IMR-90 (cell line): Measurements from ENCODE around the gene EXOC6B. TPM values are rescaled to one million over a fixed set of nuclear protein-coding genes. Genes with fewer than 3 reads are reported as not detected.

Source experiments
- ATAC-seq: fragments of 200-7000 bp; cut with Tn5 transposase; 2 replicates; pipeline ENCODE4 v1.9.1; 2020; ENCODE audit warnings: low read depth, mild to moderate bottlenecking, moderate library complexity
- BruUV-seq: library from RNA; stranded (reverse); fragments of 400-500 nt; replicated peaks from 2 replicates; lab custom pipeline; 2021; lab: Mats Ljungman, UMichigan
- CTCF ChIA-PET: fragments of 300-600 bp; formaldehyde crosslinking; extraction: SDS; loops from one replicate; lab custom pipeline; 2021; ENCODE audit warnings: antibody characterized with exemption; lab: Yijun Ruan, JAX
- POLR2A ChIA-PET: fragments of 300-600 bp; sonication (Branson Sonifier 250); formaldehyde crosslinking; loops from one replicate; lab custom pipeline; 2022; ENCODE audit warnings: antibody characterized with exemption; ENCODE audit not compliant: unreplicated experiment; lab: Charles Lee
- DNase-seq: peaks from one replicate; pipeline ENCODE4 v3.0.0; 2013
- H2AFZ ChIP-seq: replicated peaks from 2 replicates; pipeline ENCODE3; 2013; ENCODE audit warnings: low read length, mild to moderate bottlenecking; ENCODE audit not compliant: poor library complexity
- H2AK5ac ChIP-seq: 2 replicates; pipeline ENCODE4 v1.6.1; 2013; ENCODE audit warnings: low read depth, low read length, inconsistent platforms
- H2AK9ac ChIP-seq: replicated peaks from 2 replicates; pipeline ENCODE3; 2013; ENCODE audit warnings: mild to moderate bottlenecking, low read depth, low read length, moderate library complexity; ENCODE audit not compliant: poor library complexity
- H2BK120ac ChIP-seq: 2 replicates; pipeline ENCODE4 v1.6.1; 2013; ENCODE audit warnings: low read depth, low read length, inconsistent platforms
- H2BK15ac ChIP-seq: 3 replicates; pipeline ENCODE4 v1.6.1; 2013; ENCODE audit warnings: low read depth, low read length, inconsistent platforms
- H2BK20ac ChIP-seq: 2 replicates; pipeline ENCODE4 v1.6.1; 2013; ENCODE audit warnings: low read depth, mild to moderate bottlenecking, inconsistent platforms, low read length, moderate library complexity
- H2BK5ac ChIP-seq: 2 replicates; pipeline ENCODE4 v1.6.1; 2013; ENCODE audit warnings: mild to moderate bottlenecking, low read depth, low read length, inconsistent platforms; ENCODE audit not compliant: poor library complexity, severe bottlenecking
- H3K14ac ChIP-seq: replicated peaks from 2 replicates; pipeline ENCODE4 v1.6.1; 2013; ENCODE audit warnings: low read depth, low read length, inconsistent platforms
- H3K18ac ChIP-seq: 2 replicates; pipeline ENCODE4 v1.6.1; 2013; ENCODE audit warnings: low read depth, low read length, control low read depth
- H3K23ac ChIP-seq: 2 replicates; pipeline ENCODE4 v1.6.1; 2013; ENCODE audit warnings: low read depth, low read length, inconsistent platforms
- H3K27ac ChIP-seq: 2 replicates; pipeline ENCODE4 v1.5.1; 2013; ENCODE audit warnings: mild to moderate bottlenecking, control low read depth, low read length; ENCODE audit not compliant: insufficient read depth
- H3K27me3 ChIP-seq: 2 replicates; pipeline ENCODE4 v1.6.1; 2013; ENCODE audit warnings: low read length; ENCODE audit not compliant: control insufficient read depth, insufficient read depth
- H3K36me3 ChIP-seq: 2 replicates; pipeline ENCODE4 v1.6.1; 2013; ENCODE audit warnings: low read length, mixed read lengths; ENCODE audit not compliant: control insufficient read depth, insufficient read depth
- H3K4ac ChIP-seq: 2 replicates; pipeline ENCODE4 v1.6.1; 2013; ENCODE audit warnings: low read depth, low read length, inconsistent platforms
- H3K4me1 ChIP-seq: 2 replicates; pipeline ENCODE4 v1.6.1; 2013; ENCODE audit warnings: low read length, mixed read lengths; ENCODE audit not compliant: control insufficient read depth, insufficient read depth
- H3K4me2 ChIP-seq: 2 replicates; pipeline ENCODE4 v1.6.1; 2013; ENCODE audit warnings: low read depth, mild to moderate bottlenecking, control low read depth, low read length, moderate library complexity
- H3K4me3 ChIP-seq: 2 replicates; pipeline ENCODE4 v1.5.1; 2013; ENCODE audit warnings: low read depth, mild to moderate bottlenecking, control low read depth, low read length, moderate library complexity; ENCODE audit not compliant: insufficient read depth
- H3K56ac ChIP-seq: 2 replicates; pipeline ENCODE4 v1.6.1; 2013; ENCODE audit warnings: low read length, inconsistent platforms; ENCODE audit not compliant: insufficient read depth; ENCODE audit errors: extremely low read depth
- H3K79me1 ChIP-seq, 2 experiments: 2 replicates each; pipeline ENCODE4 v1.6.1; 2013; ENCODE audit warnings: low read length in 2 of 2, inconsistent platforms in 1 of 2, low read depth in 1 of 2
- H3K9ac ChIP-seq: 2 replicates; pipeline ENCODE4 v1.6.1; 2013; ENCODE audit warnings: low read depth, low read length, control low read depth
- H3K9me1 ChIP-seq: 2 replicates; pipeline ENCODE4 v1.6.1; 2013; ENCODE audit warnings: low read length, inconsistent platforms; ENCODE audit not compliant: insufficient read depth
- H3K9me3 ChIP-seq: 2 replicates; pipeline ENCODE4 v1.6.1; 2013; ENCODE audit warnings: low read length; ENCODE audit not compliant: control insufficient read depth, insufficient read depth
- H4K20me1 ChIP-seq: 2 replicates; pipeline ENCODE4 v1.6.1; 2013; ENCODE audit warnings: low read length, inconsistent platforms; ENCODE audit not compliant: insufficient read depth
- H4K5ac ChIP-seq: 2 replicates; pipeline ENCODE4 v1.6.1; 2013; ENCODE audit warnings: mild to moderate bottlenecking, low read depth, low read length, control low read depth
- H4K8ac ChIP-seq, 2 experiments: 2 replicates each; pipeline ENCODE4 v1.6.1; 2013; ENCODE audit warnings: low read depth in 2 of 2, low read length in 2 of 2, control low read depth in 1 of 2, inconsistent platforms in 1 of 2
- H4K91ac ChIP-seq: 2 replicates; pipeline ENCODE4 v1.6.1; 2013; ENCODE audit warnings: low read depth, low read length, inconsistent platforms; ENCODE audit not compliant: insufficient read depth
- BHLHE40 ChIP-seq: fragments of 150-350 bp; IDR thresholded peaks from 2 replicates; pipeline ENCODE4 v1.6.1; 2016; ENCODE audit warnings: mild to moderate bottlenecking, low read depth, low read length
- CHD1 ChIP-seq: IDR thresholded peaks from 2 replicates; pipeline ENCODE4 v1.6.1; 2012; ENCODE audit warnings: low read depth, low read length, improper control_type of control experiment
- FOS ChIP-seq: fragments of 150-350 bp; IDR thresholded peaks from 2 replicates; pipeline ENCODE4 v1.6.1; 2016; ENCODE audit warnings: low read depth, low read length
- MXI1 ChIP-seq: IDR thresholded peaks from 2 replicates; pipeline ENCODE4 v1.6.1; 2012; ENCODE audit warnings: low read depth, mild to moderate bottlenecking, low read length, moderate library complexity, borderline replicate concordance
- NFE2L2 ChIP-seq: fragments of 150-350 bp; IDR thresholded peaks from 2 replicates; pipeline ENCODE4 v1.6.1; 2016; ENCODE audit warnings: low read depth, mild to moderate bottlenecking, low read length
- RAD21 ChIP-seq: IDR thresholded peaks from 2 replicates; pipeline ENCODE4 v1.6.1; 2012; ENCODE audit warnings: low read length, improper control_type of control experiment
- RFX5 ChIP-seq: IDR thresholded peaks from 2 replicates; pipeline ENCODE4 v1.8.0; 2012; ENCODE audit warnings: low read depth, mild to moderate bottlenecking, low read length, moderate library complexity
- USF2 ChIP-seq: fragments of 150-350 bp; IDR thresholded peaks from 2 replicates; pipeline ENCODE4 v1.6.1; 2017; ENCODE audit warnings: mild to moderate bottlenecking, antibody characterized with exemption, low read length, low read depth
- WGBS, 2 experiments: methylation state at CpG; one replicate each; pipeline versions ENCODE4 v1.1.5 to v1.1.7; 2013; ENCODE audit warnings: missing lambda C conversion rate in 2 of 2; ENCODE audit not compliant: insufficient read length in 1 of 2; ENCODE audit errors: extremely low coverage in 2 of 2; 5-methylcytosine and 5-hydroxymethylcytosine counted together
- dilution Hi-C: fragments of 300-500 bp; cut with HindIII; formaldehyde crosslinking; loops from one replicate; pipeline ENCODE4 v1.14.3; 2018; ENCODE audit warnings: low sequenced_read_pairs; ENCODE audit not compliant: unreplicated experiment
- in situ Hi-C: fragments of 300-500 bp; cut with MboI; formaldehyde crosslinking; loops from 3 replicates; pipeline ENCODE4 v1.14.3; 2019; ENCODE audit warnings: low sequenced_read_pairs, inconsistent platforms, mixed read lengths
- intact Hi-C: fragments of 100-400 bp; cut with micrococcal nuclease; formaldehyde crosslinking; loops from 2 replicates; pipeline ENCODE4 v1.10.0; 2022
- polyA plus RNA-seq, 3 experiments: library from polyadenylated mRNA; depleted of rRNA; stranded (reverse); fragments of >200 nt; gene quantifications; 2 replicates each; pipeline ENCODE4 v1.2.3, GENCODE V29; 2012; ENCODE audit warnings: low replicate concordance in 1 of 3
- total RNA-seq: library from RNA; depleted of rRNA; stranded (reverse); fragments of >200 nt; gene quantifications from 2 replicates; pipeline ENCODE4 v1.2.3, GENCODE V29; 2012
- TF ChIP-seq, protein P1 (sequence below): conservative IDR thresholded peaks from 2 replicates; pipeline ENCODE4 v1.5.1; 2012; ENCODE audit warnings: mild to moderate bottlenecking, low read depth, low read length, improper control_type of control experiment

Gene EXOC6B
- total and polyA plus RNA-seq, 2 of the 4 experiments (the other 2 are of a cell fraction) = 10.2 to 29.4 TPM

DNA sequence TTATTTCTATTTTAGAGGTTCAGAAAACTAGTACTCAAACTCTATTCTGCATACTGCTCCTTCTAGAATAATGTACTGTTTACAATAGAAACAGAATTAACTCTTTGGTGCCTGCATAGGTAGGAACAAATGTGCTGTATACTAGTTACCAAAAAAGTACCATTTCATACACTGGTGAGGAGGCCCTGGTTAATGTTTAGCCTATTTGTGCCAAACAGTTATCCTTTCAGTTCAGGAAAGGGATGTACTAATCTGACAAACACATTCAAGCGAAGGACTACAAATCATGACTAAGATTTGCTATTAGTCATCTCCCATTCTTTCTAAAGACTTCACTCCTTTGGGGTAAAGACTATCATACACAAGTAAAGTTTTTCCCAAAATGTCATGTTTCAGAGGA, 47.4 kb downstream of the EXOC6B start:
- Histone ChIP-seq H2AK9ac (no peak overlapping the region), H4K20me1 (peaks cover 5% of the 10 kb centered on the region; the same call in 1 of the 2 replicates), H3K23ac (no peak overlapping the region), H2AFZ (no peak overlapping the region), H3K36me3 (no peaks in the 10 kb centered on the region), H4K5ac (no peak overlapping the region), H3K4ac (no peak overlapping the region), H2BK15ac (no peak overlapping the region), H3K27ac (no peak overlapping the region), H3K4me1 (peaks cover 2% of the 10 kb centered on the region; the same call in 1 of the 2 replicates), H3K4me3 (no peak overlapping the region), H3K79me1 (peaks cover 16 to 21% of the 10 kb centered on the region in 2 experiments), H3K18ac (no peak overlapping the region), H3K9me3 (no peaks in the 10 kb centered on the region), H3K9me1 (no peaks in the 10 kb centered on the region), H3K4me2 (peak overlapping the region; percentile 62; the same call in 1 of the 2 replicates), H3K56ac (no peak overlapping the region), H2BK120ac (no peak overlapping the region), H2BK5ac (no peak overlapping the region), H3K14ac (no peak overlapping the region), H3K27me3 (no peaks in the 10 kb centered on the region), H4K8ac (no peak overlapping the region), H2AK5ac (no peak overlapping the region), H4K91ac (no peak overlapping the region), H2BK20ac (no peak overlapping the region), H3K9ac (no peak overlapping the region)
- DNase-seq = peak; percentile 77
- intact Hi-C loops (no loop called here), in situ Hi-C loops (loop anchor here (5.0 kb wide), 1 partner anchor 74 kb away; no protein-coding TSS in a partner anchor), dilution Hi-C loops (no loop called here)
- TF ChIP-seq FOS (0 out of 2 replicates have a peak, but pooled peaks have one; percentile 11), RAD21 (no peak), BHLHE40 (no peak), MXI1 (no peak), RFX5 (no peak), NFE2L2 (no peak), USF2 (no peak), CHD1 (no peak)
- TF ChIP-seq, protein P1, sequence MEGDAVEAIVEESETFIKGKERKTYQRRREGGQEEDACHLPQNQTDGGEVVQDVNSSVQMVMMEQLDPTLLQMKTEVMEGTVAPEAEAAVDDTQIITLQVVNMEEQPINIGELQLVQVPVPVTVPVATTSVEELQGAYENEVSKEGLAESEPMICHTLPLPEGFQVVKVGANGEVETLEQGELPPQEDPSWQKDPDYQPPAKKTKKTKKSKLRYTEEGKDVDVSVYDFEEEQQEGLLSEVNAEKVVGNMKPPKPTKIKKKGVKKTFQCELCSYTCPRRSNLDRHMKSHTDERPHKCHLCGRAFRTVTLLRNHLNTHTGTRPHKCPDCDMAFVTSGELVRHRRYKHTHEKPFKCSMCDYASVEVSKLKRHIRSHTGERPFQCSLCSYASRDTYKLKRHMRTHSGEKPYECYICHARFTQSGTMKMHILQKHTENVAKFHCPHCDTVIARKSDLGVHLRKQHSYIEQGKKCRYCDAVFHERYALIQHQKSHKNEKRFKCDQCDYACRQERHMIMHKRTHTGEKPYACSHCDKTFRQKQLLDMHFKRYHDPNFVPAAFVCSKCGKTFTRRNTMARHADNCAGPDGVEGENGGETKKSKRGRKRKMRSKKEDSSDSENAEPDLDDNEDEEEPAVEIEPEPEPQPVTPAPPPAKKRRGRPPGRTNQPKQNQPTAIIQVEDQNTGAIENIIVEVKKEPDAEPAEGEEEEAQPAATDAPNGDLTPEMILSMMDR = no peak
- no CpG with 5 or more reads among the region's 1 CpG for WGBS, 2 experiments
- BruUV-seq = no TSS peak
- ATAC-seq = peak; percentile 85
- CTCF ChIA-PET = interaction anchor here (1.6 kb wide), 1 partner anchor 76 kb away, joined by 3 read pairs; no protein-coding TSS in a partner anchor
- POLR2A ChIA-PET = no interaction called here
